Measurements from ENCODE around the gene MRPL40.

Gene MRPL40

GRCh38 chr22:19463491-19464469, 31.4 kb downstream of the MRPL40 start:
- Histone ChIP-seq H3K4me2 (ENCODE audit: low read depth, low read length) (no peak overlapping the region), H3K9me3 (replicated peaks; ENCODE audit: insufficient read depth, low read length) (no peaks in the 10 kb centered on the region), H3K27ac (ENCODE audit: low read length) (no peak overlapping the region), H3K9me2 (replicated peaks; ENCODE audit: insufficient read depth, low read length) (no peaks in the 10 kb centered on the region), H3K4me1 (ENCODE audit: low read length) (no peaks in the 10 kb centered on the region), H3K4me3 (ENCODE audit: low read length) (no peak overlapping the region), H4K20me1 (ENCODE audit: insufficient read depth, low read length) (no peaks in the 10 kb centered on the region), H3K27me3 (replicated peaks; ENCODE audit: insufficient read depth, low read length) (no peaks in the 10 kb centered on the region), H3K79me2 (ENCODE audit: low read length) (peaks cover 5% of the 10 kb centered on the region), H3F3A (ENCODE audit: insufficient read depth, low read length) (no peaks in the 10 kb centered on the region), H3K9ac (ENCODE audit: low read length) (no peak overlapping the region), H2AFZ (ENCODE audit: low read length) (no peak overlapping the region), H3K36me3 (replicated peaks; ENCODE audit: insufficient read depth, low read length) (peaks cover 13% of the 10 kb centered on the region)
- no peak for DNase-seq
- TF ChIP-seq EZH2 (optimal IDR thresholded peaks at IDR 0.05; ENCODE audit: low read depth, low read length), result no peak
- no peak for TF ChIP-seq EZH2phosphoT487 (IDR thresholded peaks at IDR 0.05; ENCODE audit: low read length)
- no peak for TF ChIP-seq CTCF (IDR thresholded peaks at IDR 0.05; ENCODE audit: low read length)

GRCh38 chr22:19464546-19464945, 32.2 kb downstream of the MRPL40 start:
- Histone ChIP-seq H3K79me2 (ENCODE audit: low read length) (peaks cover 13% of the 10 kb centered on the region), H3K4me1 (ENCODE audit: low read length) (no peaks in the 10 kb centered on the region), H3K27me3 (replicated peaks; ENCODE audit: insufficient read depth, low read length) (no peaks in the 10 kb centered on the region), H3K27ac (ENCODE audit: low read length) (no peak overlapping the region), H4K20me1 (ENCODE audit: insufficient read depth, low read length) (no peaks in the 10 kb centered on the region), H3K9me3 (replicated peaks; ENCODE audit: insufficient read depth, low read length) (no peaks in the 10 kb centered on the region), H3K4me3 (ENCODE audit: low read length) (no peak overlapping the region), H2AFZ (ENCODE audit: low read length) (no peak overlapping the region), H3K9ac (ENCODE audit: low read length) (no peak overlapping the region), H3K4me2 (ENCODE audit: low read depth, low read length) (no peak overlapping the region), H3F3A (ENCODE audit: insufficient read depth, low read length) (no peaks in the 10 kb centered on the region), H3K9me2 (replicated peaks; ENCODE audit: insufficient read depth, low read length) (no peaks in the 10 kb centered on the region), H3K36me3 (replicated peaks; ENCODE audit: insufficient read depth, low read length) (peaks cover 13% of the 10 kb centered on the region)
- DNase-seq, result no peak
- TF ChIP-seq EZH2phosphoT487 (IDR thresholded peaks at IDR 0.05; ENCODE audit: low read length), result no peak
- no peak for TF ChIP-seq EZH2 (optimal IDR thresholded peaks at IDR 0.05; ENCODE audit: low read depth, low read length)
- TF ChIP-seq CTCF (IDR thresholded peaks at IDR 0.05; ENCODE audit: low read length), result no peak

- no peak for DNase-seq
- TF ChIP-seq EZH2phosphoT487 (IDR thresholded peaks at IDR 0.05; ENCODE audit: low read length) (no peak), EZH2 (optimal IDR thresholded peaks at IDR 0.05; ENCODE audit: low read depth, low read length) (no peak), CTCF (IDR thresholded peaks at IDR 0.05; ENCODE audit: low read length) (no peak)
- peaks cover 17% of the 10 kb centered on the region for H3K36me3 ChIP-seq (replicated peaks; ENCODE audit: insufficient read depth, low read length)
These were observed 32.6 kb downstream of the MRPL40 start for GRCh38 chr22:19464975-19465374.

More at GRCh38 chr22:19464975-19465374, 32.6 kb downstream of the MRPL40 start:
- no peak overlapping the region for H2AFZ ChIP-seq (ENCODE audit: low read length)
- H3F3A ChIP-seq (ENCODE audit: insufficient read depth, low read length), result no peaks in the 10 kb centered on the region
- H3K9ac ChIP-seq (ENCODE audit: low read length), result no peak overlapping the region
- H3K9me2 ChIP-seq (replicated peaks; ENCODE audit: insufficient read depth, low read length), result no peaks in the 10 kb centered on the region
- no peaks in the 10 kb centered on the region for H3K27me3 ChIP-seq (replicated peaks; ENCODE audit: insufficient read depth, low read length)
- H3K4me3 ChIP-seq (ENCODE audit: low read length), result no peak overlapping the region
- no peak overlapping the region for H3K4me2 ChIP-seq (ENCODE audit: low read depth, low read length)
- H3K4me1 ChIP-seq (ENCODE audit: low read length), result no peaks in the 10 kb centered on the region
- no peaks in the 10 kb centered on the region for H4K20me1 ChIP-seq (ENCODE audit: insufficient read depth, low read length)
- no peaks in the 10 kb centered on the region for H3K9me3 ChIP-seq (replicated peaks; ENCODE audit: insufficient read depth, low read length)
- H3K79me2 ChIP-seq (ENCODE audit: low read length), result peaks cover 17% of the 10 kb centered on the region
- no peak overlapping the region for H3K27ac ChIP-seq (ENCODE audit: low read length)

Measured in MM.1S (cell line).